BJ (cell line): ENCODE data around the gene LIN28A. TPM values are rescaled to one million over a fixed set of nuclear protein-coding genes. Genes with fewer than 3 reads are reported as not detected.

Source experiments
- CTCF ChIA-PET: fragments of 350-600 bp; formaldehyde crosslinking; extraction: SDS; loops from one replicate; lab custom pipeline; 2021; ENCODE audit warnings: antibody characterized with exemption, inconsistent platforms; lab: Yijun Ruan, JAX
- POLR2A ChIA-PET: fragments of 300-600 bp; sonication (Branson Sonifier 250); formaldehyde crosslinking; extraction: SDS; loops from one replicate; lab custom pipeline; 2021; ENCODE audit warnings: antibody characterized with exemption; lab: Charles Lee
- DNase-seq: peaks from one replicate; pipeline ENCODE4 v3.0.0-alpha.2; 2011; ENCODE audit warnings: low read depth
- H3K27me3 ChIP-seq: 2 replicates; pipeline ENCODE4 v1.6.0; 2011; ENCODE audit warnings: low read length; ENCODE audit not compliant: control insufficient read depth, insufficient read depth
- H3K36me3 ChIP-seq: 2 replicates; pipeline ENCODE4 v1.5.1; 2011; ENCODE audit warnings: low read length; ENCODE audit not compliant: control insufficient read depth, insufficient read depth
- H3K4me3 ChIP-seq: 2 replicates; pipeline ENCODE4 v1.5.1; 2011; ENCODE audit warnings: low read depth, mild to moderate bottlenecking, control low read depth, low read length
- CTCF ChIP-seq: IDR thresholded peaks from 2 replicates; pipeline ENCODE4 v1.5.1; 2011; ENCODE audit warnings: low read depth, mild to moderate bottlenecking, control low read depth, inconsistent platforms, low read length, moderate library complexity; ENCODE audit not compliant: insufficient read depth
- polyA plus RNA-seq: library from polyadenylated mRNA; depleted of rRNA; stranded (reverse); fragments of >200 nt; gene quantifications from 2 replicates; pipeline ENCODE4 v1.2.3, GENCODE V29; 2011

LIN28A gene
- polyA plus RNA-seq, 1 experiment, result not detected

- ChIA-PET CTCF (interaction anchor here (0.5 to 6.9 kb wide), 44 partner anchors 9 to 382 kb away, joined by 3 to 73 read pairs (median 4); partner anchors contain the start of genes C1orf232, CEP85 and DHDDS), POLR2A (no interaction called here)
- Histone ChIP-seq H3K27me3 (peaks cover 17% of the 10 kb centered on the region), H3K4me3 (no peak overlapping the region), H3K36me3 (no peaks in the 10 kb centered on the region)
- peak; percentile 95 for TF ChIP-seq CTCF
- no peak for DNase-seq
Measured at GRCh38 chr1:26417111-26417759, 6.6 kb downstream of the LIN28A start.

- H3K27me3 ChIP-seq, result peaks cover 6% of the 10 kb centered on the region
- H3K4me3 ChIP-seq, result no peak overlapping the region
- no peak for DNase-seq
- POLR2A ChIA-PET, result no interaction called here
- no peak for TF ChIP-seq CTCF
- no peaks in the 10 kb centered on the region for H3K36me3 ChIP-seq
- CTCF ChIA-PET, result interaction anchor here (0.7 to 6.9 kb wide), 4 partner anchors 10 to 143 kb away, joined by 4 to 73 read pairs (median 5); partner anchors contain the start of gene DHDDS
Measured at GRCh38 chr1:26418865-26419349, 8.3 kb downstream of the LIN28A start.

- Histone ChIP-seq H3K36me3 (no peaks in the 10 kb centered on the region), H3K27me3 (peaks cover 5% of the 10 kb centered on the region), H3K4me3 (no peak overlapping the region)
- ChIA-PET POLR2A (no interaction called here), CTCF (interaction anchor here (1.0 to 6.9 kb wide), 4 partner anchors 9 to 316 kb away, joined by 4 to 73 read pairs (median 5); partner anchors contain the start of gene DHDDS)
- DNase-seq, result no peak
- no peak for TF ChIP-seq CTCF
Measured at GRCh38 chr1:26419494-26419893, 8.9 kb downstream of the LIN28A start.

- CTCF ChIA-PET, result interaction anchor here (1.2 to 8.6 kb wide), 2 partner anchors 12 to 41 kb away, joined by 3 to 73 read pairs; no protein-coding TSS in a partner anchor
- no peak for DNase-seq
- H3K36me3 ChIP-seq, result 0 out of 2 replicates have a peak, but pooled peaks cover 2% of the 10 kb centered on the region
- no peak overlapping the region for H3K4me3 ChIP-seq
- POLR2A ChIA-PET, result no interaction called here
- H3K27me3 ChIP-seq, result no peaks in the 10 kb centered on the region; the same call in 1 of the 2 replicates
- TF ChIP-seq CTCF, result no peak
Measured at GRCh38 chr1:26429721-26430120, 19.1 kb downstream of the LIN28A start.

GRCh38 chr1:26431979-26432695, 21.5 kb downstream of the LIN28A start, which contains the start of gene DHDDS:
TSS of gene DHDDS (plus strand) at chr1:26432321. CDS start at chr1:26432946, 625 bp downstream.
- Histone ChIP-seq H3K27me3 (no peaks in the 10 kb centered on the region; the same call in 1 of the 2 replicates), H3K36me3 (peaks cover 4% of the 10 kb centered on the region; the same call in 1 of the 2 replicates), H3K4me3 (peak within 1 kb of the TSS; percentile 52)
- ChIA-PET POLR2A (interaction anchor here (0.7 kb wide), 1 partner anchor 54 kb away, joined by 3 read pairs; no protein-coding TSS in a partner anchor), CTCF (interaction anchor here (0.9 to 8.6 kb wide), 3 partner anchors 14 to 157 kb away, joined by 3 to 73 read pairs (median 3); no protein-coding TSS in a partner anchor)
- no peak for TF ChIP-seq CTCF
- peak; percentile 88 for DNase-seq
